Measurements from ENCODE around the gene MAP1S. TPM values are rescaled to one million over a fixed set of nuclear protein-coding genes. Genes with fewer than 3 reads are reported as not detected.
A peak's percentile ranks its signal among the peaks of the same experiment; 100 is the strongest.

Gene MAP1S
- total and polyA plus RNA-seq, 5 donors from 2014 or later: 14.0 to 47.6 (median 22.5) TPM

DNA sequence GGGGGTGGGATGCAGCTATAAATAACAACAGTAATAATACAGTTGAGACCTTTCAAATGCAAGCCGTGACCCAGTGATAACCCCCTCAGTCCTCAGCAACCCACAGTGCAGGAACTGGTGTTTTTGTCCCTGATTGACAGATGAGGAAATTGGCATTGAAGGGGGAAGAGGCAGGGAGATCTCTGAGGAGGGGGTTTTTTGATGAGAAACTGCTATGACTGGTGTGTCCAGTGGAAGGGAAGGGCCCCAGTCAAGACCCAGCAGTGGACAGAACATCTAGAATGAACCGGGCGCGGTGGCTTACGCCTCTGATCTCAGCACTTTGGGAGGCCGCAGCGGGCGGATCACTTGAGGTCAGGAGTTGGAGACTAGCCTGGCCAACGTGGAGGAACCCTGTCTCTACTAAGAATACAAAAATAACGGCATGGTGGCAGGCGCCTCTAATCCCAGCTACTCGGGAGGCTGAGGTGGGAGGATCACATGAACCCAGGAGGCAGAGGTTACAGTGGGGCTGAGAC lies 1.9 kb downstream of the MAP1S start:
- H3K27me3 ChIP-seq (ENCODE audit: control insufficient read depth, insufficient read depth, low read length): no peaks in the 10 kb centered on the region
- no peaks in the 10 kb centered on the region for H3K9me3 ChIP-seq (ENCODE audit: control insufficient read depth in 2 of 2, low read length in 2 of 2)
- DNase-seq (no peak), ATAC-seq (ENCODE audit: low read depth in 2 of 2) (no peak)
- H3K27me3 Mint-ChIP-seq: no peaks in the 10 kb centered on the region
- peaks cover 31% of the 10 kb centered on the region for H3K4me1 ChIP-seq (ENCODE audit: control insufficient read depth, insufficient read depth, low read length, poor library complexity, severe bottlenecking)
- peaks cover 0 to 52% (median 25%) of the 10 kb centered on the region in 4 donors for H3K4me1 Mint-ChIP-seq
- peak overlapping the region; percentile 19 for H3K27ac ChIP-seq (ENCODE audit: insufficient read depth, low read length, poor library complexity, severe bottlenecking)
- H3K4me3 ChIP-seq (ENCODE audit: low read depth, low read length): peak overlapping the region; percentile 41
- peak overlapping the region; percentile 84 to 97 (median 91) for H3K4me3 Mint-ChIP-seq
- peaks cover 16% of the 10 kb centered on the region for H3K36me3 ChIP-seq (ENCODE audit: control insufficient read depth, insufficient read depth, low read length)
- peak overlapping the region; percentile 91 to 93 (median 92) for H3K27ac Mint-ChIP-seq
- no peaks in the 10 kb centered on the region for H3K9me3 Mint-ChIP-seq
- peaks cover 13% of the 10 kb centered on the region for H3K36me3 Mint-ChIP-seq

DNA sequence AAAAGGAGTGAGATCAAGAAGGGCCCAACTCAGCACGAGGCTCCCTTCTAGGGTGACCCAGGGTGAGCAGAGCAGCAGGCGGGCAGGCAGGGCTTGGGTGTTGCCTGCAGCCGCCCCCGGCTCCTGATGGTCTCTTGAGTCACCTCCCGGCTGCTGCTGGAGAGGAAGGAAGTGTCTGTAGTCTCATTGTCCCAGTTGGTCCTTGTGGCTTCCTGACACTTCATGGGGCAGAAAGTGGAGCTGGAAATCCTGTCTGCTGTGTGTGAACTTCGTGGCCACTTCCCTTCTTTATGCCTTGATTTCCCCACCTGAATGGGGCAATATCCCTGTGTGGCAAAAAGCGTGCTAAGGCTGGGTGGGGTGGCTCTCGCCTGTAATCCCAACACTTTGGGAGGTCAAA lies 2.5 kb downstream of the MAP1S start:
- H3K27me3 ChIP-seq (ENCODE audit: control insufficient read depth, insufficient read depth, low read length): no peaks in the 10 kb centered on the region
- Mint-ChIP-seq H3K4me3 (peak overlapping the region; percentile 51 to 92 (median 87)), H3K36me3 (peaks cover 13% of the 10 kb centered on the region), H3K9me3 (no peaks in the 10 kb centered on the region), H3K27ac (peak overlapping the region in 2 of 3 donors; percentile 91 to 93), H3K27me3 (no peaks in the 10 kb centered on the region), H3K4me1 (peaks cover 0 to 52% (median 25%) of the 10 kb centered on the region in 4 donors)
- peaks cover 31% of the 10 kb centered on the region for H3K4me1 ChIP-seq (ENCODE audit: control insufficient read depth, insufficient read depth, low read length, poor library complexity, severe bottlenecking)
- no peak overlapping the region for H3K4me3 ChIP-seq (ENCODE audit: low read depth, low read length)
- ATAC-seq (ENCODE audit: low read depth in 2 of 2) (no peak), DNase-seq (no peak)
- no peaks in the 10 kb centered on the region for H3K9me3 ChIP-seq (ENCODE audit: control insufficient read depth in 2 of 2, low read length in 2 of 2)
- no peak overlapping the region for H3K27ac ChIP-seq (ENCODE audit: insufficient read depth, low read length, poor library complexity, severe bottlenecking)
- H3K36me3 ChIP-seq (ENCODE audit: control insufficient read depth, insufficient read depth, low read length): peaks cover 16% of the 10 kb centered on the region

DNA sequence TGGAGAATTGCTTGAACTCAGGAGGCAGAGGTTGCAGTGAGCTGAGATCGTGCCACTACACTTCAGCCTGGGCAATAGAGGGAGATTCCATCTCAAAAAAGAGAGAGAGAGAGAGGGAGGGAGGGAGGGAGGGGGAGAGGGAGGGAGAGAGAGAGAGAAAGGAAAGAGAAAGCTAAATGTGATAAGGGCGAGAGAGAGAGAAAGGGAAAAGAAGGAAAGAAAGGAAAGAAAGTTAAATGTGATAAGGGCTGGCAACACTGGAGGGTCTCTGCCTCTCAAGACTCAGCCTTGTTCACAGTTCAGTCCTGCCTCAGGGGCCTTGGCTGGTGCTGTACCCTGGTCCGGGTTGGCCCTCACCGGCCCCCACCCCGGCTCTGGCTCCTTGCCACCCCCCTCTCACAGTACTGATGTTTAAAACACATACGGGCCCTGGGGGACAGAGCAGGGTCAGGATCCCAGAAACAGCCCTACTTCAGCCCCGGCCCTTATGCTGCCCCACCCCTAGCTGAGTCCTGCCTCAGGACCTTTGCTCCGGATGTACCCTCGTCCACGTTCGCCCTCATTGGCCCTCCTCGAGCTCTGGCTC lies 3.5 kb downstream of the MAP1S start:
- peaks cover 20% of the 10 kb centered on the region for H3K36me3 ChIP-seq (ENCODE audit: control insufficient read depth, insufficient read depth, low read length)
- H3K9me3 ChIP-seq (ENCODE audit: control insufficient read depth in 2 of 2, low read length in 2 of 2): no peaks in the 10 kb centered on the region
- no peaks in the 10 kb centered on the region for H3K27me3 ChIP-seq (ENCODE audit: control insufficient read depth, insufficient read depth, low read length)
- no peak overlapping the region for H3K27ac ChIP-seq (ENCODE audit: insufficient read depth, low read length, poor library complexity, severe bottlenecking)
- no peak overlapping the region for H3K4me3 ChIP-seq (ENCODE audit: low read depth, low read length)
- H3K36me3 Mint-ChIP-seq: peaks cover 13% of the 10 kb centered on the region
- DNase-seq (no peak), ATAC-seq (ENCODE audit: low read depth in 2 of 2) (no peak)
- H3K9me3 Mint-ChIP-seq: no peaks in the 10 kb centered on the region
- H3K4me1 ChIP-seq (ENCODE audit: control insufficient read depth, insufficient read depth, low read length, poor library complexity, severe bottlenecking): peaks cover 31% of the 10 kb centered on the region
- H3K27ac Mint-ChIP-seq: peak overlapping the region in 2 of 3 donors; percentile 26 to 91
- H3K4me3 Mint-ChIP-seq: peak overlapping the region in 1 of 4 donors; percentile 49
- no peaks in the 10 kb centered on the region for H3K27me3 Mint-ChIP-seq
- peaks cover 0 to 49% (median 25%) of the 10 kb centered on the region in 4 donors for H3K4me1 Mint-ChIP-seq

GRCh38 chr19:17724655-17725054 lies 5.4 kb downstream of the MAP1S start:
- Histone ChIP-seq H3K9me3 (ENCODE audit: control insufficient read depth in 2 of 2, low read length in 2 of 2) (no peaks in the 10 kb centered on the region), H3K4me1 (ENCODE audit: control insufficient read depth, insufficient read depth, low read length, poor library complexity, severe bottlenecking) (peaks cover 24% of the 10 kb centered on the region), H3K27me3 (ENCODE audit: control insufficient read depth, insufficient read depth, low read length) (no peaks in the 10 kb centered on the region), H3K36me3 (ENCODE audit: control insufficient read depth, insufficient read depth, low read length) (peaks cover 34% of the 10 kb centered on the region), H3K27ac (ENCODE audit: insufficient read depth, low read length, poor library complexity, severe bottlenecking) (no peak overlapping the region), H3K4me3 (ENCODE audit: low read depth, low read length) (no peak overlapping the region)
- Mint-ChIP-seq H3K27me3 (no peaks in the 10 kb centered on the region), H3K4me1 (peaks cover 0 to 51% (median 24%) of the 10 kb centered on the region in 4 donors), H3K36me3 (peaks cover 13% of the 10 kb centered on the region), H3K9me3 (no peaks in the 10 kb centered on the region), H3K27ac (no peak overlapping the region), H3K4me3 (no peak overlapping the region)
- no peak for ATAC-seq (ENCODE audit: low read depth in 2 of 2)
- DNase-seq: no peak

DNA sequence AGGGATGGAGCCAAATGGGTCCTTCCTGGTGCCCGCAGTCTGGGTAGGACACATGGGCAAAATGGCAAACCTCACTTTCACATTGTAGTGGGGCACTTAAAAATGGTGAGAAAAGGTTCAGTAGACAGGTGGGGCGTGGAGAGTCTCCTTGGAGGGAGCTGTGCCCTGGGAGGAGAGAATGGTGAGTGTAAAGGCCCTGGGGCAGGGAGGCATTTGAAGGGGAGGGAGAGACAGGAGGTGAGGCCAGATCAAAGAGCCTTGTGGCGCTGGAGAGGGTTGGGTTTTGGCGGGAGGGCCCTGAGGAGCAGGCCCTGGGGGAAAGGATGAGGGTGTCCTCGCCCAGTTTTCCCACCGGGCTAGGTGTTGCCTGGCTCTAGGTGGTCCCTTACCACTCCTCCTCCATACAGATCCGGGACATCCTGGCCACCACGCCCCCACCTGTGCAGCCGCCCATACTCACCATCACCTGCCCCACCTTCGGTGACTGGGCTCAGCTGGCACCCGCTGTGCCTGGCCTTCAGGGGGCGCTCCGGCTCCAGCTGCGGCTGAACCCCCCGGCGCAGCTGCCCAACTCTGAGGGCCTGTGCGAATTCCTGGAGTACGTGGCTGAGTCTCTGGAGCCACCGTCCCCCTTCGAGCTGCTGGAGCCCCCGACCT lies 6.3 kb downstream of the MAP1S start:
- peaks cover 0 to 52% (median 25%) of the 10 kb centered on the region in 4 donors for H3K4me1 Mint-ChIP-seq
- Histone ChIP-seq H3K4me1 (ENCODE audit: control insufficient read depth, insufficient read depth, low read length, poor library complexity, severe bottlenecking) (peaks cover 16% of the 10 kb centered on the region), H3K27ac (ENCODE audit: insufficient read depth, low read length, poor library complexity, severe bottlenecking) (no peak overlapping the region), H3K9me3 (ENCODE audit: control insufficient read depth in 2 of 2, low read length in 2 of 2) (no peaks in the 10 kb centered on the region), H3K36me3 (ENCODE audit: control insufficient read depth, insufficient read depth, low read length) (peaks cover 38% of the 10 kb centered on the region), H3K4me3 (ENCODE audit: low read depth, low read length) (no peak overlapping the region), H3K27me3 (ENCODE audit: control insufficient read depth, insufficient read depth, low read length) (no peaks in the 10 kb centered on the region)
- no peaks in the 10 kb centered on the region for H3K27me3 Mint-ChIP-seq
- H3K4me3 Mint-ChIP-seq: no peak overlapping the region
- no peak overlapping the region for H3K27ac Mint-ChIP-seq
- DNase-seq: no peak
- peaks cover 19% of the 10 kb centered on the region for H3K36me3 Mint-ChIP-seq
- ATAC-seq (ENCODE audit: low read depth in 2 of 2): no peak
- no peaks in the 10 kb centered on the region for H3K9me3 Mint-ChIP-seq

- Histone ChIP-seq H3K27ac (ENCODE audit: insufficient read depth, low read length, poor library complexity, severe bottlenecking) (no peak overlapping the region), H3K36me3 (ENCODE audit: control insufficient read depth, insufficient read depth, low read length) (peaks cover 40% of the 10 kb centered on the region), H3K27me3 (ENCODE audit: control insufficient read depth, insufficient read depth, low read length) (no peaks in the 10 kb centered on the region), H3K4me1 (ENCODE audit: control insufficient read depth, insufficient read depth, low read length, poor library complexity, severe bottlenecking) (peaks cover 9% of the 10 kb centered on the region), H3K9me3 (ENCODE audit: control insufficient read depth in 2 of 2, low read length in 2 of 2) (no peaks in the 10 kb centered on the region), H3K4me3 (ENCODE audit: low read depth, low read length) (no peak overlapping the region)
- Mint-ChIP-seq H3K27me3 (no peaks in the 10 kb centered on the region), H3K9me3 (no peaks in the 10 kb centered on the region), H3K36me3 (peaks cover 23% of the 10 kb centered on the region), H3K4me1 (peaks cover 3 to 51% (median 24%) of the 10 kb centered on the region in 4 donors), H3K27ac (no peak overlapping the region), H3K4me3 (no peak overlapping the region)
- DNase-seq (no peak), ATAC-seq (ENCODE audit: low read depth in 2 of 2) (no peak)
Observed at GRCh38 chr19:17726136-17726741, 7.0 kb downstream of the MAP1S start.

DNA sequence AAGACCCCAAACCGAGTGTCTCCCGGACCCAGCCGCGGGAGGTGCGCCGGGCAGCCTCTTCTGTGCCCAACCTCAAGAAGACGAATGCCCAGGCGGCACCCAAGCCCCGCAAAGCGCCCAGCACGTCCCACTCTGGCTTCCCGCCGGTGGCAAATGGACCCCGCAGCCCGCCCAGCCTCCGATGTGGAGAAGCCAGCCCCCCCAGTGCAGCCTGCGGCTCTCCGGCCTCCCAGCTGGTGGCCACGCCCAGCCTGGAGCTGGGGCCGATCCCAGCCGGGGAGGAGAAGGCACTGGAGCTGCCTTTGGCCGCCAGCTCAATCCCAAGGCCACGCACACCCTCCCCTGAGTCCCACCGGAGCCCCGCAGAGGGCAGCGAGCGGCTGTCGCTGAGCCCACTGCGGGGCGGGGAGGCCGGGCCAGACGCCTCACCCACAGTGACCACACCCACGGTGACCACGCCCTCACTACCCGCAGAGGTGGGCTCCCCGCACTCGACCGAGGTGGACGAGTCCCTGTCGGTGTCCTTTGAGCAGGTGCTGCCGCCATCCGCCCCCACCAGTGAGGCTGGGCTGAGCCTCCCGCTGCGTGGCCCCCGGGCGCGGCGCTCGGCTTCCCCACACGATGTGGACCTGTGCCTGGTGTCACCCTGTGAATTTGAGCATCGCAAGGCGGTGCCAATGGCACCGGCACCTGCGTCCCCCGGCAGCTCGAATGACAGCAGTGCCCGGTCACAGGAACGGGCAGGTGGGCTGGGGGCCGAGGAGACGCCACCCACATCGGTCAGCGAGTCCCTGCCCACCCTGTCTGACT lies 7.9 kb downstream of the MAP1S start:
- peaks cover 0 to 1% (median 0%) of the 10 kb centered on the region in 7 donors for H3K9me3 Mint-ChIP-seq
- peaks cover 23% of the 10 kb centered on the region for H3K36me3 Mint-ChIP-seq
- Histone ChIP-seq H3K4me3 (ENCODE audit: low read depth, low read length) (no peak overlapping the region), H3K27me3 (ENCODE audit: control insufficient read depth, insufficient read depth, low read length) (no peaks in the 10 kb centered on the region), H3K36me3 (ENCODE audit: control insufficient read depth, insufficient read depth, low read length) (peaks cover 43% of the 10 kb centered on the region), H3K9me3 (ENCODE audit: control insufficient read depth in 2 of 2, low read length in 2 of 2) (no peaks in the 10 kb centered on the region), H3K27ac (ENCODE audit: insufficient read depth, low read length, poor library complexity, severe bottlenecking) (no peak overlapping the region), H3K4me1 (ENCODE audit: control insufficient read depth, insufficient read depth, low read length, poor library complexity, severe bottlenecking) (no peaks in the 10 kb centered on the region)
- no peaks in the 10 kb centered on the region for H3K27me3 Mint-ChIP-seq
- H3K27ac Mint-ChIP-seq: no peak overlapping the region
- H3K4me3 Mint-ChIP-seq: no peak overlapping the region
- H3K4me1 Mint-ChIP-seq: peaks cover 10 to 50% (median 29%) of the 10 kb centered on the region in 4 donors
- no peak for DNase-seq
- no peak for ATAC-seq (ENCODE audit: low read depth in 2 of 2)

Measured in CD4-positive, CD25-positive, alpha-beta regulatory T cell (primary cell).